Measurements from ENCODE around the gene NTF3.

Gene NTF3

GRCh38 chr12:5473783-5474116, 41.8 kb downstream of the NTF3 start:
- no peaks in the 10 kb centered on the region for H3K9me3 ChIP-seq (ENCODE audit: insufficient read depth, low read depth, low read length)
- no peaks in the 10 kb centered on the region for H3K9me2 ChIP-seq (replicated peaks; ENCODE audit: low read depth, low read length)
- no peaks in the 10 kb centered on the region for H3K79me2 ChIP-seq (ENCODE audit: insufficient read depth, low read length)
- no peak for TF ChIP-seq EZH2phosphoT487 (IDR thresholded peaks at IDR 0.05; ENCODE audit: borderline replicate concordance)
- no peak for TF ChIP-seq CTCF (conservative IDR thresholded peaks at IDR 0.05; ENCODE audit: low read length)
- no peaks in the 10 kb centered on the region for H3K27me3 ChIP-seq (ENCODE audit: insufficient read depth, low read length, poor library complexity, severe bottlenecking)
- H3K9ac ChIP-seq (ENCODE audit: low read depth, low read length, poor library complexity, severe bottlenecking) = no peak overlapping the region
- no peaks in the 10 kb centered on the region for H3F3A ChIP-seq (ENCODE audit: low read depth)
- no peak overlapping the region for H3K4me3 ChIP-seq (ENCODE audit: low read length, poor library complexity, severe bottlenecking)
- no peaks in the 10 kb centered on the region for H3K4me1 ChIP-seq (ENCODE audit: insufficient read depth, low read length, poor library complexity, severe bottlenecking)
- H3K4me2 ChIP-seq (ENCODE audit: low read depth, low read length, poor library complexity, severe bottlenecking) = no peak overlapping the region
- H2AFZ ChIP-seq (ENCODE audit: low read length) = no peak overlapping the region
- no peaks in the 10 kb centered on the region for H3K36me3 ChIP-seq (ENCODE audit: insufficient read depth, low read length)
- H4K20me1 ChIP-seq (ENCODE audit: insufficient read depth, low read length, poor library complexity, severe bottlenecking) = no peaks in the 10 kb centered on the region

GRCh38 chr12:5476356-5476755, 44.4 kb downstream of the NTF3 start:
- H3K4me1 ChIP-seq (ENCODE audit: insufficient read depth, low read length, poor library complexity, severe bottlenecking) = no peaks in the 10 kb centered on the region
- no peaks in the 10 kb centered on the region for H3K9me3 ChIP-seq (ENCODE audit: insufficient read depth, low read depth, low read length)
- no peaks in the 10 kb centered on the region for H3K27me3 ChIP-seq (ENCODE audit: insufficient read depth, low read length, poor library complexity, severe bottlenecking)
- no peak for TF ChIP-seq EZH2phosphoT487 (IDR thresholded peaks at IDR 0.05; ENCODE audit: borderline replicate concordance)
- no peak for TF ChIP-seq CTCF (conservative IDR thresholded peaks at IDR 0.05; ENCODE audit: low read length)
- no peak overlapping the region for H3K9ac ChIP-seq (ENCODE audit: low read depth, low read length, poor library complexity, severe bottlenecking)
- no peaks in the 10 kb centered on the region for H3K36me3 ChIP-seq (ENCODE audit: insufficient read depth, low read length)
- no peak overlapping the region for H3K4me3 ChIP-seq (ENCODE audit: low read length, poor library complexity, severe bottlenecking)
- no peaks in the 10 kb centered on the region for H3F3A ChIP-seq (ENCODE audit: low read depth)
- H2AFZ ChIP-seq (ENCODE audit: low read length) = no peak overlapping the region
- no peaks in the 10 kb centered on the region for H3K9me2 ChIP-seq (replicated peaks; ENCODE audit: low read depth, low read length)
- no peak overlapping the region for H3K4me2 ChIP-seq (ENCODE audit: low read depth, low read length, poor library complexity, severe bottlenecking)
- no peaks in the 10 kb centered on the region for H4K20me1 ChIP-seq (ENCODE audit: insufficient read depth, low read length, poor library complexity, severe bottlenecking)
- no peaks in the 10 kb centered on the region for H3K79me2 ChIP-seq (ENCODE audit: insufficient read depth, low read length)

DNA sequence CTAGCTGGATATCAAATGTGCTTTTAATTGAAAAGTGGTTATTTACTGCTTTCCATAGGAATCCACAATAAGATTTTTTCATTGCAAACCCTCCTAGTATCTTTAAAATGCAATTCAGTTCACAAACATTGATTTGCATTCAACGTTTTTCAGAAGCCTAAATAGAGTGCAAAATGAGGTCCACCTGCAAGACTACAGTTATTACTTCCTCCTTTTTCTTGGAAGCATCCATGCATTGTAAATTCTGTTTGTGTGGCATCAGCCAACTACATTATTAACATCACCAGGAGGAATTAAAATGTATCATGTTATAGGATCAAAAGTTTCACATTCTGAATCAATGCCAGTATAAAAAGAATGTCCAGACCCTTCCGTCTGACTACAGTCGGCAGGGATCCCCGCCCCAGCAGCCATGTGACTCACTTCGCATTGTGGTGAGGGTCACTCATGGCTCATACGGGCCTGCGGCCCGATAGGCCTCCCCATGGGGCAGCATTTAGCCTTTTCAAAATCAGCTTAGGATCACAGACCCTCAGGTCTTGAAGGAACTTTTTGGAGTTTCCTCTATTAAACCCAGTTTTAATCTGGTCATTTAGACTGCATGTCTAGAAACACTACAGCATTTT, 46.3 kb downstream of the NTF3 start:
- Histone ChIP-seq H3K9ac (ENCODE audit: low read depth, low read length, poor library complexity, severe bottlenecking) (no peak overlapping the region), H3K27me3 (ENCODE audit: insufficient read depth, low read length, poor library complexity, severe bottlenecking) (no peaks in the 10 kb centered on the region), H3K9me2 (replicated peaks; ENCODE audit: low read depth, low read length) (no peaks in the 10 kb centered on the region), H2AFZ (ENCODE audit: low read length) (no peak overlapping the region), H3K79me2 (ENCODE audit: insufficient read depth, low read length) (no peaks in the 10 kb centered on the region), H3K9me3 (ENCODE audit: insufficient read depth, low read depth, low read length) (no peaks in the 10 kb centered on the region), H3K4me2 (ENCODE audit: low read depth, low read length, poor library complexity, severe bottlenecking) (no peak overlapping the region), H4K20me1 (ENCODE audit: insufficient read depth, low read length, poor library complexity, severe bottlenecking) (no peaks in the 10 kb centered on the region), H3K4me3 (ENCODE audit: low read length, poor library complexity, severe bottlenecking) (no peak overlapping the region), H3K4me1 (ENCODE audit: insufficient read depth, low read length, poor library complexity, severe bottlenecking) (no peaks in the 10 kb centered on the region), H3F3A (ENCODE audit: low read depth) (no peaks in the 10 kb centered on the region), H3K36me3 (ENCODE audit: insufficient read depth, low read length) (no peaks in the 10 kb centered on the region)
- TF ChIP-seq CTCF (conservative IDR thresholded peaks at IDR 0.05; ENCODE audit: low read length) = no peak
- TF ChIP-seq EZH2phosphoT487 (IDR thresholded peaks at IDR 0.05; ENCODE audit: borderline replicate concordance) = no peak

Measured in Loucy (cell line).